Measurements from ENCODE around the gene POU2F3. TPM values are rescaled to one million over a fixed set of nuclear protein-coding genes. Genes with fewer than 3 reads are reported as not detected.

Gene POU2F3
- total and polyA plus RNA-seq, 2 of the 13 experiments (the other 11 are each of a cell fraction or from before 2014, with no cell fraction given) = not detected

- TF ChIP-seq, protein P1, sequence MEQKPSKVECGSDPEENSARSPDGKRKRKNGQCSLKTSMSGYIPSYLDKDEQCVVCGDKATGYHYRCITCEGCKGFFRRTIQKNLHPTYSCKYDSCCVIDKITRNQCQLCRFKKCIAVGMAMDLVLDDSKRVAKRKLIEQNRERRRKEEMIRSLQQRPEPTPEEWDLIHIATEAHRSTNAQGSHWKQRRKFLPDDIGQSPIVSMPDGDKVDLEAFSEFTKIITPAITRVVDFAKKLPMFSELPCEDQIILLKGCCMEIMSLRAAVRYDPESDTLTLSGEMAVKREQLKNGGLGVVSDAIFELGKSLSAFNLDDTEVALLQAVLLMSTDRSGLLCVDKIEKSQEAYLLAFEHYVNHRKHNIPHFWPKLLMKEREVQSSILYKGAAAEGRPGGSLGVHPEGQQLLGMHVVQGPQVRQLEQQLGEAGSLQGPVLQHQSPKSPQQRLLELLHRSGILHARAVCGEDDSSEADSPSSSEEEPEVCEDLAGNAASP (CRISPR knock-in tag; IDR thresholded peaks at IDR 0.05; ENCODE audit: borderline replicate concordance) = peak; percentile 23; the same call in 1 of the 2 replicates
- TF ChIP-seq ZNF761 (CRISPR knock-in tag; conservative IDR thresholded peaks at IDR 0.05) (no peak), SNAPC2 (CRISPR knock-in tag; IDR thresholded peaks at IDR 0.05) (no peak), YY1 (IDR thresholded peaks at IDR 0.05; ENCODE audit: insufficient read depth, insufficient replicate concordance, low read depth, low read length) (no peak), GTF3A (CRISPR knock-in tag; conservative IDR thresholded peaks at IDR 0.05) (no peak), RELA (CRISPR knock-in tag; IDR thresholded peaks at IDR 0.05) (no peak), NFYB (CRISPR knock-in tag; IDR thresholded peaks at IDR 0.05) (0 out of 2 replicates have a peak, but pooled peaks have one; percentile 6), MTF2 (CRISPR knock-in tag; IDR thresholded peaks at IDR 0.05; ENCODE audit: borderline replicate concordance) (no peak), MLX (CRISPR knock-in tag; IDR thresholded peaks at IDR 0.05) (0 out of 2 replicates have a peak, but pooled peaks have one; percentile 22), ZBTB2 (CRISPR knock-in tag; IDR thresholded peaks at IDR 0.05; ENCODE audit: low read depth) (no peak), PRDM4 (CRISPR knock-in tag; IDR thresholded peaks at IDR 0.05; ENCODE audit: borderline replicate concordance) (no peak), BATF2 (CRISPR knock-in tag; IDR thresholded peaks at IDR 0.05) (no peak)
- TF ChIP-seq, protein P2, sequence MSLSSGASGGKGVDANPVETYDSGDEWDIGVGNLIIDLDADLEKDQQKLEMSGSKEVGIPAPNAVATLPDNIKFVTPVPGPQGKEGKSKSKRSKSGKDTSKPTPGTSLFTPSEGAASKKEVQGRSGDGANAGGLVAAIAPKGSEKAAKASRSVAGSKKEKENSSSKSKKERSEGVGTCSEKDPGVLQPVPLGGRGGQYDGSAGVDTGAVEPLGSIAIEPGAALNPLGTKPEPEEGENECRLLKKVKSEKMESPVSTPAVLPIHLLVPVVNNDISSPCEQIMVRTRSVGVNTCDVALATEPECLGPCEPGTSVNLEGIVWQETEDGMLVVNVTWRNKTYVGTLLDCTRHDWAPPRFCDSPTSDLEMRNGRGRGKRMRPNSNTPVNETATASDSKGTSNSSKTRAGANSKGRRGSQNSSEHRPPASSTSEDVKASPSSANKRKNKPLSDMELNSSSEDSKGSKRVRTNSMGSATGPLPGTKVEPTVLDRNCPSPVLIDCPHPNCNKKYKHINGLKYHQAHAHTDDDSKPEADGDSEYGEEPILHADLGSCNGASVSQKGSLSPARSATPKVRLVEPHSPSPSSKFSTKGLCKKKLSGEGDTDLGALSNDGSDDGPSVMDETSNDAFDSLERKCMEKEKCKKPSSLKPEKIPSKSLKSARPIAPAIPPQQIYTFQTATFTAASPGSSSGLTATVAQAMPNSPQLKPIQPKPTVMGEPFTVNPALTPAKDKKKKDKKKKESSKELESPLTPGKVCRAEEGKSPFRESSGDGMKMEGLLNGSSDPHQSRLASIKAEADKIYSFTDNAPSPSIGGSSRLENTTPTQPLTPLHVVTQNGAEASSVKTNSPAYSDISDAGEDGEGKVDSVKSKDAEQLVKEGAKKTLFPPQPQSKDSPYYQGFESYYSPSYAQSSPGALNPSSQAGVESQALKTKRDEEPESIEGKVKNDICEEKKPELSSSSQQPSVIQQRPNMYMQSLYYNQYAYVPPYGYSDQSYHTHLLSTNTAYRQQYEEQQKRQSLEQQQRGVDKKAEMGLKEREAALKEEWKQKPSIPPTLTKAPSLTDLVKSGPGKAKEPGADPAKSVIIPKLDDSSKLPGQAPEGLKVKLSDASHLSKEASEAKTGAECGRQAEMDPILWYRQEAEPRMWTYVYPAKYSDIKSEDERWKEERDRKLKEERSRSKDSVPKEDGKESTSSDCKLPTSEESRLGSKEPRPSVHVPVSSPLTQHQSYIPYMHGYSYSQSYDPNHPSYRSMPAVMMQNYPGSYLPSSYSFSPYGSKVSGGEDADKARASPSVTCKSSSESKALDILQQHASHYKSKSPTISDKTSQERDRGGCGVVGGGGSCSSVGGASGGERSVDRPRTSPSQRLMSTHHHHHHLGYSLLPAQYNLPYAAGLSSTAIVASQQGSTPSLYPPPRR (CRISPR knock-in tag; IDR thresholded peaks at IDR 0.05; ENCODE audit: borderline replicate concordance) = no peak; the same call in 1 of the 2 replicates
- TF ChIP-seq, protein P3, sequence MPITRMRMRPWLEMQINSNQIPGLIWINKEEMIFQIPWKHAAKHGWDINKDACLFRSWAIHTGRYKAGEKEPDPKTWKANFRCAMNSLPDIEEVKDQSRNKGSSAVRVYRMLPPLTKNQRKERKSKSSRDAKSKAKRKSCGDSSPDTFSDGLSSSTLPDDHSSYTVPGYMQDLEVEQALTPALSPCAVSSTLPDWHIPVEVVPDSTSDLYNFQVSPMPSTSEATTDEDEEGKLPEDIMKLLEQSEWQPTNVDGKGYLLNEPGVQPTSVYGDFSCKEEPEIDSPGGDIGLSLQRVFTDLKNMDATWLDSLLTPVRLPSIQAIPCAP (CRISPR knock-in tag; IDR thresholded peaks at IDR 0.05; ENCODE audit: low read depth) = no peak
These were observed 21.8 kb upstream of the POU2F3 start (continued) for GRCh38 chr11:120217941-120218694.
